Measurements from ENCODE around the gene ISYNA1. TPM values are rescaled to one million over a fixed set of nuclear protein-coding genes. Genes with fewer than 3 reads are reported as not detected.

ISYNA1 gene
- total RNA-seq, 6 donors from 2014 or later: 14.5 to 55.5 (median 20.0) TPM

- Histone ChIP-seq H3K4me3 (peak overlapping the region in 3 of 4 donors; percentile 45 to 51 (median 50)), H3K4me1 (peaks cover 29 to 61% (median 38%) of the 10 kb centered on the region in 4 donors)
- DNase-seq: no peak
Observed at GRCh38 chr19:18429717-18430416, 8.1 kb downstream of the ISYNA1 start.

GRCh38 chr19:18428787-18429674, 8.9 kb downstream of the ISYNA1 start:
- H3K4me3 ChIP-seq: peak overlapping the region in 3 of 4 donors; percentile 45 to 51 (median 50)
- H3K27ac ChIP-seq: peak overlapping the region; percentile 65 to 82 (median 76)
- ATAC-seq (ENCODE audit: low FRiP score in 2 of 2) (peak; percentile 63 to 70), DNase-seq (peak; percentile 72 to 96)
- H3K27me3 ChIP-seq: no peaks in the 10 kb centered on the region
- H3K4me1 ChIP-seq: peaks cover 27 to 57% (median 35%) of the 10 kb centered on the region in 4 donors
- peaks cover 0 to 4% (median 0%) of the 10 kb centered on the region in 4 donors for H3K36me3 ChIP-seq
- no peaks in the 10 kb centered on the region for H3K9me3 ChIP-seq
- WGBS, 2 donors: 7% methylated on average over 51 of the region's 77 CpGs; no CpG with 5 or more reads in 1 of the 2 donors
- TF ChIP-seq POLR2AphosphoS5 (IDR thresholded peaks at IDR 0.05) (peak in 1 of 2 donors; percentile 38), POLR2A (IDR thresholded peaks at IDR 0.05) (peak in 1 of 4 donors; percentile 23), CTCF (IDR thresholded peaks at IDR 0.05) (peak in 1 of 6 experiments; percentile 5), EP300 (IDR thresholded peaks at IDR 0.05) (no peak)

More at GRCh38 chr19:18429717-18430416, 8.1 kb downstream of the ISYNA1 start:
- H3K9me3 ChIP-seq: no peaks in the 10 kb centered on the region
- peaks cover 0 to 4% (median 0%) of the 10 kb centered on the region in 4 donors for H3K36me3 ChIP-seq
- 48 to 51% methylated on average over 10 to 13 of the region's 13 CpGs for WGBS, 2 donors
- H3K27me3 ChIP-seq: no peaks in the 10 kb centered on the region
- H3K27ac ChIP-seq: peak overlapping the region; percentile 65 to 82 (median 76)
- TF ChIP-seq POLR2AphosphoS5 (IDR thresholded peaks at IDR 0.05) (no peak), EP300 (IDR thresholded peaks at IDR 0.05) (no peak), POLR2A (IDR thresholded peaks at IDR 0.05) (no peak), CTCF (IDR thresholded peaks at IDR 0.05) (no peak)
- ATAC-seq (ENCODE audit: low FRiP score in 2 of 2): no peak

- DNase-seq (no peak), ATAC-seq (ENCODE audit: low FRiP score in 2 of 2) (no peak)
- Histone ChIP-seq H3K4me1 (peaks cover 26 to 55% (median 31%) of the 10 kb centered on the region in 4 donors), H3K27me3 (no peaks in the 10 kb centered on the region), H3K9me3 (no peaks in the 10 kb centered on the region), H3K4me3 (peak overlapping the region in 2 of 4 donors; percentile 50 to 51), H3K27ac (peak overlapping the region; percentile 65 to 82 (median 76)), H3K36me3 (peaks cover 0 to 4% (median 0%) of the 10 kb centered on the region in 4 donors)
- TF ChIP-seq POLR2AphosphoS5 (IDR thresholded peaks at IDR 0.05) (no peak), EP300 (IDR thresholded peaks at IDR 0.05) (no peak), POLR2A (IDR thresholded peaks at IDR 0.05) (no peak), CTCF (IDR thresholded peaks at IDR 0.05) (no peak)
- WGBS, 2 donors: 77 to 93% methylated on average over 6 to 14 of the region's 17 CpGs
Observed at GRCh38 chr19:18428173-18428786, 9.7 kb downstream of the ISYNA1 start.

- Histone ChIP-seq H3K9me3 (no peaks in the 10 kb centered on the region), H3K36me3 (peaks cover 0 to 4% (median 0%) of the 10 kb centered on the region in 4 donors), H3K4me1 (peaks cover 26 to 55% (median 27%) of the 10 kb centered on the region in 4 donors), H3K27me3 (no peaks in the 10 kb centered on the region), H3K27ac (no peak overlapping the region), H3K4me3 (no peak overlapping the region)
- peak in 1 of 2 donors; percentile 68 for DNase-seq
- WGBS, 2 donors: 80 to 84% methylated on average over 1 to 12 of the region's 12 CpGs
- ATAC-seq (ENCODE audit: low FRiP score in 2 of 2): no peak
- TF ChIP-seq POLR2A (IDR thresholded peaks at IDR 0.05): no peak
- TF ChIP-seq POLR2AphosphoS5 (IDR thresholded peaks at IDR 0.05): no peak
- no peak for TF ChIP-seq EP300 (IDR thresholded peaks at IDR 0.05)
- TF ChIP-seq CTCF (IDR thresholded peaks at IDR 0.05): no peak
Observed at GRCh38 chr19:18427743-18428113, 10.2 kb downstream of the ISYNA1 start.
